NCI-H2196 (cell line): ENCODE results near the gene NPAS3.
A peak's percentile ranks its signal among the peaks of the same experiment; 100 is the strongest.

Source experiments
- DNase-seq: peaks from one replicate; lab custom pipeline; 2025; ENCODE audit not compliant: unreplicated experiment; lab: John Stamatoyannopoulos, UW

Gene NPAS3

GRCh38 chr14:33661101-33661500 is 722.4 kb downstream of the NPAS3 start:
- no peak for DNase-seq

- DNase-seq: no peak
These were observed 729.4 kb downstream of the NPAS3 start for GRCh38 chr14:33668066-33668465.

- DNase-seq: no peak
These were observed 730.4 kb downstream of the NPAS3 start for GRCh38 chr14:33669111-33669510.

GRCh38 chr14:33670235-33670634 is 731.6 kb downstream of the NPAS3 start:
- DNase-seq: no peak

GRCh38 chr14:33671556-33671955 is 732.9 kb downstream of the NPAS3 start:
- DNase-seq: no peak

- DNase-seq: no peak
These were observed 736.2 kb downstream of the NPAS3 start for GRCh38 chr14:33674927-33675326.

GRCh38 chr14:33675415-33676130 is 736.9 kb downstream of the NPAS3 start:
- no peak for DNase-seq

GRCh38 chr14:33676135-33676566 is 737.5 kb downstream of the NPAS3 start:
- peak; percentile 33 for DNase-seq

GRCh38 chr14:33676891-33677290 is 738.2 kb downstream of the NPAS3 start:
- no peak for DNase-seq

GRCh38 chr14:33678005-33678404 is 739.3 kb downstream of the NPAS3 start:
- no peak for DNase-seq

- DNase-seq: no peak
These were observed 740.3 kb downstream of the NPAS3 start for GRCh38 chr14:33679025-33679424.

- no peak for DNase-seq
These were observed 741.0 kb downstream of the NPAS3 start for GRCh38 chr14:33679461-33680225.

GRCh38 chr14:33680873-33681272 is 742.2 kb downstream of the NPAS3 start:
- no peak for DNase-seq

GRCh38 chr14:33682760-33683159 is 744.1 kb downstream of the NPAS3 start:
- DNase-seq: no peak

- DNase-seq: no peak
These were observed 746.3 kb downstream of the NPAS3 start for GRCh38 chr14:33685026-33685425.

GRCh38 chr14:33685698-33686097 is 747.0 kb downstream of the NPAS3 start:
- no peak for DNase-seq

GRCh38 chr14:33686218-33686617 is 747.5 kb downstream of the NPAS3 start:
- no peak for DNase-seq

- no peak for DNase-seq
These were observed 748.2 kb downstream of the NPAS3 start for GRCh38 chr14:33686856-33687255.

GRCh38 chr14:33689680-33690079 is 751.0 kb downstream of the NPAS3 start:
- no peak for DNase-seq

GRCh38 chr14:33691907-33692306 is 753.2 kb downstream of the NPAS3 start:
- DNase-seq: no peak

- DNase-seq: no peak
These were observed 754.1 kb downstream of the NPAS3 start for GRCh38 chr14:33692762-33693161.

GRCh38 chr14:33693237-33693636 is 754.6 kb downstream of the NPAS3 start:
- DNase-seq: no peak
